ENCODE data around the gene HOXC11. TPM values are rescaled to one million over a fixed set of nuclear protein-coding genes. Genes with fewer than 3 reads are reported as not detected.

The HOXC11 gene
- polyA plus RNA-seq, 1 experiment = not detected

DNA sequence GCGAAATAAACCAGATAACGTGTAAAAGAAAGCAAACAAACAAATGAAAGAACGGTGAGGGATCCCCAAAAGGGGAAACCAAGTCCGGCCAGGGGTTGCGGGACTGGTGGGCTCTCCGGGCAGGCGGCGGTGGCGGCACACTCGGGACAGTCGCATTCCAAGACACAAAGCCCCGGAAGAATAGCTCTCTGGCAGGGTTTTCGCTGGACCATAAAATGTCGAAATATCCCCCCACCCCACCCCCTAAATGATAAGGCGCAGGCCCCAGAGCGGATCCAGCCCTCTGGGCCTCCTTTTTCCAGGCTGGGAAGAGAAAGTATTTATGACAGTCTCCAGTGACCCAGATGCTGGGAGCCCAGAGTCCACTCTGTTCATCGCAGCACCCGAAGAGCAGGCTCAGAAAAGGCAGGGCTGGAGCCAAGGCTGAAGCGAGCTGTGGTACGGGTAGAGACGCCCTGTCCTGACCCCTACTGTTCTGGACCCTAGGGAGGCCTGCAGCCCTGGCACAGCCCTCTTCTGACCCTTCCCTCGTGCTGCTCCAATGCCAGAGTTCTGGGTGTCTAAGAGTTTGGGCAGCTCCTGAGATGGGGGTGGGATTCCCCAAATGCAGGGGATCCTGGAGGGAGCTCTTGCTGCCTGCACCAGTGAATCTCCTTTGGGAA, 33.8 kb downstream of the HOXC11 start:
- Histone ChIP-seq H3K4me3 (ENCODE audit: low read depth, low read length) (peak overlapping the region; percentile 25), H3K9me3 (ENCODE audit: control insufficient read depth, insufficient read depth, low read length) (peaks cover 3% of the 10 kb centered on the region; the same call in 1 of the 2 replicates), H3K27me3 (ENCODE audit: control insufficient read depth, insufficient read depth, low read length) (peaks cover 95% of the 10 kb centered on the region), H3K27ac (ENCODE audit: low read depth, low read length) (no peak overlapping the region)
- ChIA-PET POLR2A (interaction anchor here (0.7 kb wide), 2 partner anchors 11 to 436 kb away, joined by 3 to 4 read pairs; no protein-coding TSS in a partner anchor), CTCF (interaction anchor here (0.6 to 7.8 kb wide), 16 partner anchors 8 to 373 kb away, joined by 3 to 163 read pairs (median 6); partner anchors contain the start of gene SMUG1)
- no peak for TF ChIP-seq CTCF (IDR thresholded peaks at IDR 0.05; ENCODE audit: low read depth, low read length)
- no peak for DNase-seq (ENCODE audit: low read depth, low spot score)

DNA sequence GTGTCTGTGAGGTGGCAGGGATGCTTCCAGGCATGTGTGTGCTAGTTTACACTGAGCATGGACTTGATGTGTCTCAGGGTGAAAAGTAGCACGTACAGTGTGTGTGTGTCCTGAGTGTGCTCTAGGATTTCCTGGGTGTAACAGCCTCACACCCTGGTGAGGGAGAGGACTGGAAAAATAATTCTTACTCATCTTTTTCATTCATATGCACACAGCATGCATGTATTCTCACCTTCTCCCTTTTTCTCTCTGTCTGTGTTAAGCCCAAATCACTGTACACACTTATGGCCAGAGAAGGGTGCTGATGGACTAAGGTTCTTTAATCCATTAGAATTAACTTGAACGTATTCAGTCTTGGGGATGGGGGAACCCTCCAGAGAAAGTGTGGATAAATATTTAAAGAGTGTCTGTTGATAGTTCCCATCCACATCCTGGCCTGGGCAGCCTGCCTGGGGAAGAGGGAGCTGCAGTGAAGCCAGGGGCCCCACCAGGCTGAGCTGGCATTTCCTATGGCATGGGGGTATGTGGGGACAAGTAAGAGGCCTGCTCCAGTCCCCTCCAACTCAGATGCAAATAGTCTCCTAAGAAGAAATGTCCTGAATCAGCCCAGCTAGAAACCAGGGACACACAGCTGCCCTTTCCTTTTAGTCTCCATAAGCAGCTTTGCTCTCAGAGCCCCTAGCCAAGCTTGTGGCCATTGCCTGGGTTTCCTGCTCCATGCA, 34.8 kb downstream of the HOXC11 start:
- no peak overlapping the region for H3K4me3 ChIP-seq (ENCODE audit: low read depth, low read length)
- DNase-seq (ENCODE audit: low read depth, low spot score) = no peak
- H3K27ac ChIP-seq (ENCODE audit: low read depth, low read length) = no peak overlapping the region
- POLR2A ChIA-PET = interaction anchor here (0.7 kb wide), 1 partner anchor 10 kb away, joined by 3 read pairs; no protein-coding TSS in a partner anchor
- H3K27me3 ChIP-seq (ENCODE audit: control insufficient read depth, insufficient read depth, low read length) = peaks cover 92% of the 10 kb centered on the region
- H3K9me3 ChIP-seq (ENCODE audit: control insufficient read depth, insufficient read depth, low read length) = peaks cover 3% of the 10 kb centered on the region; the same call in 1 of the 2 replicates
- CTCF ChIA-PET = interaction anchor here (1.0 to 7.8 kb wide), 10 partner anchors 9 to 371 kb away, joined by 4 to 163 read pairs (median 12); partner anchors contain the start of gene SMUG1
- TF ChIP-seq CTCF (IDR thresholded peaks at IDR 0.05; ENCODE audit: low read depth, low read length) = no peak

DNA sequence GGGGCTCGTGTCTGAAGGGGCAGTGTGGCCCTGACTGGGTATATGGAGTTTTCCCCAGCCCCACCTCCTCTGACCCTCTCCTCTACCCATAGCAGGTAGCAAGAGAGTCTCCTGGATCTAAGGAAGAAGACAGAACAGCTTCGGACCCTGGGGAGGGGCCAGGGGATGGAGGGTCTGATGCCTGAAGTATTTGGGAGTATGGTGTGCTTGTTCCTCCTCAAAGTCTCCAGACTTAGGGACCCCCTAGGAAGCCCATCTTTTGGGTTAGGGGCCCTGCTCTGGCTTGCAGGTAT, 35.3 kb downstream of the HOXC11 start:
- no peak for DNase-seq (ENCODE audit: low read depth, low spot score)
- H3K27me3 ChIP-seq (ENCODE audit: control insufficient read depth, insufficient read depth, low read length) = peaks cover 92% of the 10 kb centered on the region
- no peak overlapping the region for H3K4me3 ChIP-seq (ENCODE audit: low read depth, low read length)
- CTCF ChIA-PET = interaction anchor here (1.0 to 7.8 kb wide), 6 partner anchors 24 to 360 kb away, joined by 4 to 163 read pairs (median 16); no protein-coding TSS in a partner anchor
- peaks cover 3% of the 10 kb centered on the region; the same call in 1 of the 2 replicates for H3K9me3 ChIP-seq (ENCODE audit: control insufficient read depth, insufficient read depth, low read length)
- no peak overlapping the region for H3K27ac ChIP-seq (ENCODE audit: low read depth, low read length)
- POLR2A ChIA-PET = no interaction called here
- no peak for TF ChIP-seq CTCF (IDR thresholded peaks at IDR 0.05; ENCODE audit: low read depth, low read length)

GRCh38 chr12:54009171-54010052, 36.5 kb downstream of the HOXC11 start:
- H3K27me3 ChIP-seq (ENCODE audit: control insufficient read depth, insufficient read depth, low read length) = peaks cover 92% of the 10 kb centered on the region
- H3K4me3 ChIP-seq (ENCODE audit: low read depth, low read length) = no peak overlapping the region
- no peak for DNase-seq (ENCODE audit: low read depth, low spot score)
- TF ChIP-seq CTCF (IDR thresholded peaks at IDR 0.05; ENCODE audit: low read depth, low read length) = no peak
- H3K9me3 ChIP-seq (ENCODE audit: control insufficient read depth, insufficient read depth, low read length) = peaks cover 3% of the 10 kb centered on the region; the same call in 1 of the 2 replicates
- ChIA-PET CTCF (interaction anchor here (0.6 to 7.8 kb wide), 9 partner anchors 14 to 205 kb away, joined by 3 to 163 read pairs (median 4); no protein-coding TSS in a partner anchor), POLR2A (interaction anchor here (0.6 to 0.7 kb wide), 3 partner anchors 172 to 182 kb away, joined by 3 to 7 read pairs (median 6); no protein-coding TSS in a partner anchor)
- no peak overlapping the region for H3K27ac ChIP-seq (ENCODE audit: low read depth, low read length)
